H9 (cell line): ENCODE data around the gene COASY. TPM values are rescaled to one million over a fixed set of nuclear protein-coding genes. Genes with fewer than 3 reads are reported as not detected.

Source experiments
- DNase-seq: peaks from one replicate; pipeline ENCODE4 v3.0.0-alpha.2; 2017
- H2AFZ ChIP-seq: one replicate; pipeline ENCODE4 v1.6.1; 2013; ENCODE audit warnings: mild to moderate bottlenecking, low read length, control low read depth, moderate library complexity
- H2AK5ac ChIP-seq: 2 replicates; pipeline ENCODE4 v1.6.1; 2013; ENCODE audit warnings: low read length, control low read depth, mixed read lengths; ENCODE audit not compliant: insufficient read length
- H2BK120ac ChIP-seq: one replicate; pipeline ENCODE4 v1.6.1; 2013; ENCODE audit warnings: low read depth, mild to moderate bottlenecking, low read length, control low read depth, inconsistent platforms; ENCODE audit not compliant: poor library complexity, severe bottlenecking
- H2BK12ac ChIP-seq: 2 replicates; pipeline ENCODE4 v1.6.1; 2013; ENCODE audit warnings: low read length, control low read depth, mixed read lengths, low read depth; ENCODE audit not compliant: insufficient read length
- H2BK15ac ChIP-seq: 2 replicates; pipeline ENCODE4 v1.6.1; 2013; ENCODE audit warnings: low read depth, low read length, control low read depth
- H2BK20ac ChIP-seq: one replicate; pipeline ENCODE4 v1.6.1; 2013; ENCODE audit warnings: low read depth, mild to moderate bottlenecking, low read length, control low read depth, inconsistent platforms; ENCODE audit not compliant: poor library complexity, severe bottlenecking
- H2BK5ac ChIP-seq: 2 replicates; pipeline ENCODE4 v1.6.1; 2013; ENCODE audit warnings: low read length, control low read depth, mixed read lengths; ENCODE audit not compliant: insufficient read length
- H3K14ac ChIP-seq: 2 replicates; pipeline ENCODE4 v1.6.1; 2013; ENCODE audit warnings: low read length, control low read depth; ENCODE audit not compliant: insufficient read depth
- H3K18ac ChIP-seq: 2 replicates; pipeline ENCODE4 v1.6.1; 2013; ENCODE audit warnings: low read depth, mild to moderate bottlenecking, mixed read lengths, low read length, control low read depth; ENCODE audit not compliant: insufficient read length
- H3K23ac ChIP-seq: 2 replicates; pipeline ENCODE4 v1.6.1; 2013; ENCODE audit warnings: low read length, control low read depth, mixed read lengths, low read depth; ENCODE audit not compliant: insufficient read length
- H3K23me2 ChIP-seq: 2 replicates; pipeline ENCODE4 v1.6.1; 2013; ENCODE audit warnings: low read depth, mild to moderate bottlenecking, mixed read lengths, low read length, control low read depth; ENCODE audit not compliant: insufficient read length, poor library complexity, severe bottlenecking
- H3K27ac ChIP-seq: 2 replicates; pipeline ENCODE4 v1.5.1; 2013; ENCODE audit warnings: low read length, control low read depth, mixed read lengths, low read depth; ENCODE audit not compliant: insufficient read length
- H3K27me3 ChIP-seq: 2 replicates; pipeline ENCODE4 v1.6.1; 2013; ENCODE audit warnings: low read length, control low read depth, inconsistent platforms; ENCODE audit not compliant: insufficient read depth
- H3K4ac ChIP-seq: 2 replicates; pipeline ENCODE4 v1.6.1; 2013; ENCODE audit warnings: low read depth, mild to moderate bottlenecking, control low read depth, inconsistent platforms, low read length, moderate library complexity
- H3K4me1 ChIP-seq: 2 replicates; pipeline ENCODE4 v1.6.1; 2013; ENCODE audit warnings: low read length, control low read depth, inconsistent platforms; ENCODE audit not compliant: insufficient read depth
- H3K4me2 ChIP-seq: 2 replicates; pipeline ENCODE4 v1.6.1; 2013; ENCODE audit warnings: low read length, control low read depth, mixed read lengths; ENCODE audit not compliant: insufficient read length, insufficient read depth
- H3K56ac ChIP-seq: 2 replicates; pipeline ENCODE4 v1.6.1; 2013; ENCODE audit warnings: low read depth, mild to moderate bottlenecking, mixed read lengths, low read length, control low read depth; ENCODE audit not compliant: insufficient read length
- H3K79me1 ChIP-seq: 2 replicates; pipeline ENCODE4 v1.6.1; 2013; ENCODE audit warnings: low read depth, mild to moderate bottlenecking, moderate library complexity, low read length, control low read depth, inconsistent platforms; ENCODE audit not compliant: insufficient read depth, poor library complexity, severe bottlenecking
- H3K79me2 ChIP-seq: 2 replicates; pipeline ENCODE4 v1.6.1; 2013; ENCODE audit warnings: low read length, control low read depth, inconsistent platforms; ENCODE audit not compliant: insufficient read depth
- H3K9ac ChIP-seq: 2 replicates; pipeline ENCODE4 v1.6.1; 2013; ENCODE audit warnings: low read length, control low read depth, mixed read lengths; ENCODE audit not compliant: insufficient read length; ENCODE audit errors: extremely low read depth
- H3K9me3 ChIP-seq: one replicate; pipeline ENCODE4 v1.6.1; 2013; ENCODE audit warnings: low read depth, low read length, inconsistent platforms; ENCODE audit not compliant: control insufficient read depth
- H3T11ph ChIP-seq: one replicate; pipeline ENCODE4 v1.6.1; 2013; ENCODE audit warnings: mild to moderate bottlenecking, low read length, control low read depth, inconsistent platforms
- H4K20me1 ChIP-seq: one replicate; pipeline ENCODE4 v1.6.1; 2013; ENCODE audit not compliant: control insufficient read depth, insufficient read length, insufficient read depth
- H4K5ac ChIP-seq: 2 replicates; pipeline ENCODE4 v1.6.1; 2013; ENCODE audit warnings: low read depth, mild to moderate bottlenecking, mixed read lengths, low read length, control low read depth; ENCODE audit not compliant: insufficient read length
- H4K8ac ChIP-seq: replicated peaks from 2 replicates; pipeline ENCODE4 v1.6.1; 2013; ENCODE audit warnings: low read length, control low read depth, mixed read lengths, low read depth; ENCODE audit not compliant: insufficient read length
- H4K91ac ChIP-seq: 2 replicates; pipeline ENCODE4 v1.6.1; 2013; ENCODE audit warnings: low read depth, mild to moderate bottlenecking, moderate library complexity, mixed read lengths, low read length, control low read depth; ENCODE audit not compliant: insufficient read length
- H3K27ac Mint-ChIP-seq, 3 experiments: 2 replicates in 2 of 3; 3 replicates in 1 of 3; pipeline ENCODE4 v1.8.0; 2020 to 2021; ENCODE audit warnings: mixed read lengths in 3 of 3, mild to moderate bottlenecking in 1 of 3, moderate library complexity in 1 of 3
- H3K27me3 Mint-ChIP-seq: 2 replicates; pipeline ENCODE4 v1.8.0; 2021; ENCODE audit warnings: low read depth, mild to moderate bottlenecking, moderate library complexity, mixed read lengths
- H3K36me3 Mint-ChIP-seq, 3 experiments: 2 replicates in 2 of 3; 3 replicates in 1 of 3; pipeline ENCODE4 v1.8.0; 2020 to 2021; ENCODE audit warnings: low read depth in 3 of 3, mixed read lengths in 3 of 3; ENCODE audit not compliant: insufficient read depth in 1 of 3
- H3K4me1 Mint-ChIP-seq, 2 experiments: 2 replicates each; pipeline ENCODE4 v1.8.0; 2020; ENCODE audit warnings: mixed read lengths in 2 of 2
- H3K4me3 Mint-ChIP-seq, 2 experiments: 2 replicates in 1 of 2; 3 replicates in 1 of 2; pipeline ENCODE4 v1.8.0; 2020 to 2021; ENCODE audit warnings: mild to moderate bottlenecking in 2 of 2, mixed read lengths in 2 of 2, moderate library complexity in 1 of 2
- H3K9me3 Mint-ChIP-seq, 2 experiments: 2 replicates in 1 of 2; 3 replicates in 1 of 2; pipeline ENCODE4 v1.8.0; 2020; ENCODE audit warnings: mild to moderate bottlenecking in 2 of 2, mixed read lengths in 2 of 2, moderate library complexity in 1 of 2
- WGBS: extraction: QIAGEN DNeasy Blood & Tissue Kit; methylation state at CpG from one replicate; pipeline ENCODE4 v1.1.7; 2013; ENCODE audit warnings: missing lambda C conversion rate, low lambda C conversion rate, mixed read lengths; ENCODE audit not compliant: insufficient read length; ENCODE audit errors: extremely low coverage; 5-methylcytosine and 5-hydroxymethylcytosine counted together
- total RNA-seq: library from RNA; stranded (reverse); gene quantifications from 2 replicates; pipeline ENCODE4 v1.2.1, GENCODE V29; 2021
- TF ChIP-seq, protein P1 (sequence below): fragments of 200-600 bp; sonication (generic); conservative IDR thresholded peaks from 3 replicates; pipeline ENCODE4 v1.8.0; 2021; ENCODE audit warnings: antibody characterized with exemption, mild to moderate bottlenecking

Gene COASY
- total RNA-seq, 1 experiment from 2014 or later = 84.1 TPM

DNA sequence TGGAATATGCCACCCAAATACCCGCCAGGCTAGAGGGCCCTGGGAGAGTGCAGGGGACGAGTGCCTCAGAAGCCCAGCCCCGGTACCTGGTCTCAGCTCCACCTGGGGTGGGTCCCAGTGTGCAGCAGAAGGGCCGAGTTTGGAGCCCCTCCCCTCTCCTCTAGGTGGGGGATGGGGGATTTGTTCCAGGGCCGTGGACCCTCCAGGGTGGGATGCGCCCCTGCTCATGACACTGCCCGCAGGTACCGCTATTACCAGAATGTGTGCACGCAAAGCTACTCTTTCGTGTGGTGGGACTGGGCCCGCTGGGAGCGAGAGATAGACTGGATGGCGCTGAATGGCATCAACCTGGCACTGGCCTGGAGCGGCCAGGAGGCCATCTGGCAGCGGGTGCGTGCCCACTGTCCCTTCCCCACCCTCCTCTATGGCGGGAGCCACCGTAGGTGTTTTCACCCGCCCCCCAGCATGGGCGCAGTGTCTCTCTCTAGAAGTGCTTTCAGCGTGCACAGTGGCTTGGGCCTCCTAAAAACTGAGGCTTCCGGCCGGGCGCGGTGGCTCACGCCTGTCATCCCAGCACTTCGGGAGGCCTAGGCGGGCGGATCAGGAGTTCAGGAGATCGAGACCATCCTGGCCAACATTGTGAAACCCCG, 24.7 kb upstream of the COASY start:
- H3K27me3 Mint-ChIP-seq = peaks cover 18% of the 10 kb centered on the region
- Histone ChIP-seq H3K27me3 (no peaks in the 10 kb centered on the region), H4K5ac (no peak overlapping the region), H3K4me2 (peak overlapping the region; percentile 61), H3K14ac (no peak overlapping the region; the same call in 1 of the 2 replicates), H3K9ac (no peak overlapping the region), H3K23ac (no peak overlapping the region), H2BK12ac (no peak overlapping the region), H3K27ac (no peak overlapping the region), H4K8ac (no peak overlapping the region), H2AFZ (no peak overlapping the region), H3T11ph (no peak overlapping the region), H2BK120ac (no peak overlapping the region), H4K91ac (no peak overlapping the region), H2BK15ac (no peak overlapping the region), H2BK20ac (no peak overlapping the region), H3K23me2 (peaks cover 5% of the 10 kb centered on the region), H3K4me1 (no peaks in the 10 kb centered on the region; the same call in 1 of the 2 replicates), H3K79me1 (no peaks in the 10 kb centered on the region), H3K18ac (no peak overlapping the region), H3K9me3 (no peaks in the 10 kb centered on the region), H3K4ac (no peak overlapping the region), H3K56ac (no peak overlapping the region), H2BK5ac (no peak overlapping the region), H3K79me2 (no peaks in the 10 kb centered on the region), H4K20me1 (no peaks in the 10 kb centered on the region), H2AK5ac (no peak overlapping the region)
- TF ChIP-seq, protein P1, sequence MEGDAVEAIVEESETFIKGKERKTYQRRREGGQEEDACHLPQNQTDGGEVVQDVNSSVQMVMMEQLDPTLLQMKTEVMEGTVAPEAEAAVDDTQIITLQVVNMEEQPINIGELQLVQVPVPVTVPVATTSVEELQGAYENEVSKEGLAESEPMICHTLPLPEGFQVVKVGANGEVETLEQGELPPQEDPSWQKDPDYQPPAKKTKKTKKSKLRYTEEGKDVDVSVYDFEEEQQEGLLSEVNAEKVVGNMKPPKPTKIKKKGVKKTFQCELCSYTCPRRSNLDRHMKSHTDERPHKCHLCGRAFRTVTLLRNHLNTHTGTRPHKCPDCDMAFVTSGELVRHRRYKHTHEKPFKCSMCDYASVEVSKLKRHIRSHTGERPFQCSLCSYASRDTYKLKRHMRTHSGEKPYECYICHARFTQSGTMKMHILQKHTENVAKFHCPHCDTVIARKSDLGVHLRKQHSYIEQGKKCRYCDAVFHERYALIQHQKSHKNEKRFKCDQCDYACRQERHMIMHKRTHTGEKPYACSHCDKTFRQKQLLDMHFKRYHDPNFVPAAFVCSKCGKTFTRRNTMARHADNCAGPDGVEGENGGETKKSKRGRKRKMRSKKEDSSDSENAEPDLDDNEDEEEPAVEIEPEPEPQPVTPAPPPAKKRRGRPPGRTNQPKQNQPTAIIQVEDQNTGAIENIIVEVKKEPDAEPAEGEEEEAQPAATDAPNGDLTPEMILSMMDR = no peak
- DNase-seq = no peak
- peaks cover 0 to 24% (median 17%) of the 10 kb centered on the region in 3 experiments; a peak in 6 of 7 replicates for H3K36me3 Mint-ChIP-seq
- H3K27ac Mint-ChIP-seq = peak overlapping the region in 1 of 3 experiments; percentile 46; a peak in 1 of 7 replicates
- H3K4me1 Mint-ChIP-seq = peaks cover 11 to 19% of the 10 kb centered on the region in 2 experiments
- WGBS = no CpG with 5 or more reads among the region's 31 CpGs
- H3K4me3 Mint-ChIP-seq = peak overlapping the region; percentile 77 to 86
- no peaks in the 10 kb centered on the region for H3K9me3 Mint-ChIP-seq
